ENCODE results near the gene CENPP.

GRCh38 chr9:92663126-92663525 lies 337.4 kb downstream of the CENPP start:
- TF ChIP-seq CREB1 (IDR thresholded peaks at IDR 0.05; ENCODE audit: low read depth) (no peak), NFIC (IDR thresholded peaks at IDR 0.05) (no peak), YY1 (IDR thresholded peaks at IDR 0.05; ENCODE audit: low read depth) (no peak), REST (IDR thresholded peaks at IDR 0.05; ENCODE audit: low read depth) (no peak), ZBTB7A (IDR thresholded peaks at IDR 0.05; ENCODE audit: low read depth) (no peak), TAF1 (IDR thresholded peaks at IDR 0.05; ENCODE audit: low read depth) (no peak), TEAD4 (IDR thresholded peaks at IDR 0.05) (no peak), CEBPB (IDR thresholded peaks at IDR 0.05) (no peak), EGR1 (IDR thresholded peaks at IDR 0.05) (no peak)
- TF ChIP-seq, protein P1, sequence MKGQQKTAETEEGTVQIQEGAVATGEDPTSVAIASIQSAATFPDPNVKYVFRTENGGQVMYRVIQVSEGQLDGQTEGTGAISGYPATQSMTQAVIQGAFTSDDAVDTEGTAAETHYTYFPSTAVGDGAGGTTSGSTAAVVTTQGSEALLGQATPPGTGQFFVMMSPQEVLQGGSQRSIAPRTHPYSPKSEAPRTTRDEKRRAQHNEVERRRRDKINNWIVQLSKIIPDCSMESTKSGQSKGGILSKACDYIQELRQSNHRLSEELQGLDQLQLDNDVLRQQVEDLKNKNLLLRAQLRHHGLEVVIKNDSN (IDR thresholded peaks at IDR 0.05) = no peak

All from Ishikawa (cell line).